ENCODE measurements around the gene STAB1.

DNA sequence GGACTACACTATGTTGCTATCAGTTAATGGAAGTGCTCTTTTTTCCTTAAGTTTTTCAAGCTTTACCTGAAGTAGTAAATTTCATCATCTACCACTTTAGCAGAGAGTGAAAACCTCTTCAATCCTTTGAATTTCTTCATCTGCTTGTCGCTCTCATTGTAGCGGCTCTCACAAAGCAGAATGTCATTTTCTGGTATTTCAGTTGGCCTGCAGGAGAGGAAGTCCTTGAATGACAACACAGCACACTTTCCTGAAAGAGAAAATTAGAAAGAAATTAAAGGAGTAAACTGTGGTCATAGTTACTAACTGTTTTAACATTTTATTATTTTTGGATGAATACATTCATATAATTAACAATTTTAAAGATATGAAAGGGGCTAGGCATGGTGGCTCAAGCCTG is 68.8 kb downstream of the STAB1 start:
- no peak for TF ChIP-seq NANOG (IDR thresholded peaks at IDR 0.05; ENCODE audit: insufficient read depth, low read depth, low read length, poor library complexity, severe bottlenecking)
- no peak for TF ChIP-seq NRF1 (IDR thresholded peaks at IDR 0.05; ENCODE audit: low read depth, low read length)
- TF ChIP-seq, protein P1, sequence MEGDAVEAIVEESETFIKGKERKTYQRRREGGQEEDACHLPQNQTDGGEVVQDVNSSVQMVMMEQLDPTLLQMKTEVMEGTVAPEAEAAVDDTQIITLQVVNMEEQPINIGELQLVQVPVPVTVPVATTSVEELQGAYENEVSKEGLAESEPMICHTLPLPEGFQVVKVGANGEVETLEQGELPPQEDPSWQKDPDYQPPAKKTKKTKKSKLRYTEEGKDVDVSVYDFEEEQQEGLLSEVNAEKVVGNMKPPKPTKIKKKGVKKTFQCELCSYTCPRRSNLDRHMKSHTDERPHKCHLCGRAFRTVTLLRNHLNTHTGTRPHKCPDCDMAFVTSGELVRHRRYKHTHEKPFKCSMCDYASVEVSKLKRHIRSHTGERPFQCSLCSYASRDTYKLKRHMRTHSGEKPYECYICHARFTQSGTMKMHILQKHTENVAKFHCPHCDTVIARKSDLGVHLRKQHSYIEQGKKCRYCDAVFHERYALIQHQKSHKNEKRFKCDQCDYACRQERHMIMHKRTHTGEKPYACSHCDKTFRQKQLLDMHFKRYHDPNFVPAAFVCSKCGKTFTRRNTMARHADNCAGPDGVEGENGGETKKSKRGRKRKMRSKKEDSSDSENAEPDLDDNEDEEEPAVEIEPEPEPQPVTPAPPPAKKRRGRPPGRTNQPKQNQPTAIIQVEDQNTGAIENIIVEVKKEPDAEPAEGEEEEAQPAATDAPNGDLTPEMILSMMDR (IDR thresholded peaks at IDR 0.05; ENCODE audit: control extremely low read depth in 1 of 3, insufficient read depth in 1 of 3, low read depth in 1 of 3, low read length in 3 of 3) = no peak
- TF ChIP-seq TEAD4 (IDR thresholded peaks at IDR 0.05; ENCODE audit: low read depth, low read length) = no peak
- no peak for TF ChIP-seq SIX5 (IDR thresholded peaks at IDR 0.05; ENCODE audit: low read depth, low read length)
- no peak for TF ChIP-seq POLR2AphosphoS5 (IDR thresholded peaks at IDR 0.05; ENCODE audit: low read depth, low read length)
- no peak for TF ChIP-seq JUND (IDR thresholded peaks at IDR 0.05; ENCODE audit: low read length)
